ENCODE data around the gene GJA1. TPM values are rescaled to one million over a fixed set of nuclear protein-coding genes. Genes with fewer than 3 reads are reported as not detected.

Gene GJA1
- total and polyA plus RNA-seq, 2 donors (not counting 1 experiment from before 2014, with no cell fraction given) = 77.8 to 209 TPM

- H3K9ac ChIP-seq (ENCODE audit: insufficient read depth, low read length) = no peak overlapping the region
- no peaks in the 10 kb centered on the region for H3K4me1 ChIP-seq (ENCODE audit: control insufficient read depth, extremely low read depth, insufficient read depth, low read length)
- no peaks in the 10 kb centered on the region for H3K79me2 ChIP-seq (ENCODE audit: control insufficient read depth, insufficient read depth, low read length)
- H3K27me3 ChIP-seq (ENCODE audit: control insufficient read depth, insufficient read depth, low read length) = no peaks in the 10 kb centered on the region
- no peaks in the 10 kb centered on the region for H4K20me1 ChIP-seq (ENCODE audit: control insufficient read depth, extremely low read depth, insufficient read depth, low read length)
- H3K9me3 ChIP-seq (ENCODE audit: control insufficient read depth, insufficient read depth, low read depth, low read length) = no peaks in the 10 kb centered on the region
- no peak for TF ChIP-seq CTCF (conservative IDR thresholded peaks at IDR 0.05 in 1 of 2, IDR thresholded peaks at IDR 0.05 in 1 of 2; ENCODE audit: low read depth in 1 of 2, low read length in 2 of 2)
- no peak for TF ChIP-seq EZH2 (IDR thresholded peaks at IDR 0.05; ENCODE audit: low read length, missing control alignments)
- no peak overlapping the region for H3K4me3 ChIP-seq (replicated peaks in 1 of 4; ENCODE audit: control extremely low read depth in 1 of 4, insufficient read depth in 1 of 4, low read depth in 3 of 4, low read length in 4 of 4)
- no peak overlapping the region for H3K27ac ChIP-seq (ENCODE audit: insufficient read depth, low read length)
- no peak for DNase-seq (ENCODE audit: low read depth in 2 of 2)
- no peaks in the 10 kb centered on the region for H3K36me3 ChIP-seq (ENCODE audit: control insufficient read depth, insufficient read depth, low read length)
- H3K4me2 ChIP-seq (ENCODE audit: extremely low read depth, insufficient read depth, low read length) = no peak overlapping the region
- no peak overlapping the region for H2AFZ ChIP-seq (ENCODE audit: low read length)
Observed at GRCh38 chr6:121418346-121418745, 17.1 kb upstream of the GJA1 start.

GRCh38 chr6:121426686-121427085, 8.8 kb upstream of the GJA1 start:
- DNase-seq (ENCODE audit: low read depth in 2 of 2) = no peak
- TF ChIP-seq CTCF (conservative IDR thresholded peaks at IDR 0.05 in 1 of 2, IDR thresholded peaks at IDR 0.05 in 1 of 2; ENCODE audit: low read depth in 1 of 2, low read length in 2 of 2) (no peak), EZH2 (IDR thresholded peaks at IDR 0.05; ENCODE audit: low read length, missing control alignments) (no peak)
- H3K9me3 ChIP-seq (ENCODE audit: control insufficient read depth, insufficient read depth, low read depth, low read length) = no peaks in the 10 kb centered on the region
- no peak overlapping the region for H3K27ac ChIP-seq (ENCODE audit: insufficient read depth, low read length)
- H3K9ac ChIP-seq (ENCODE audit: insufficient read depth, low read length) = no peak overlapping the region
- no peaks in the 10 kb centered on the region for H3K79me2 ChIP-seq (ENCODE audit: control insufficient read depth, insufficient read depth, low read length)
- no peaks in the 10 kb centered on the region for H4K20me1 ChIP-seq (ENCODE audit: control insufficient read depth, extremely low read depth, insufficient read depth, low read length)
- no peaks in the 10 kb centered on the region for H3K36me3 ChIP-seq (ENCODE audit: control insufficient read depth, insufficient read depth, low read length)
- H3K4me1 ChIP-seq (ENCODE audit: control insufficient read depth, extremely low read depth, insufficient read depth, low read length) = no peaks in the 10 kb centered on the region
- H3K4me3 ChIP-seq (replicated peaks in 1 of 4; ENCODE audit: control extremely low read depth in 1 of 4, insufficient read depth in 1 of 4, low read depth in 3 of 4, low read length in 4 of 4) = no peak overlapping the region
- no peak overlapping the region for H2AFZ ChIP-seq (ENCODE audit: low read length)
- no peaks in the 10 kb centered on the region for H3K27me3 ChIP-seq (ENCODE audit: control insufficient read depth, insufficient read depth, low read length)
- H3K4me2 ChIP-seq (ENCODE audit: extremely low read depth, insufficient read depth, low read length) = no peak overlapping the region

GRCh38 chr6:121428872-121429756, 6.3 kb upstream of the GJA1 start:
- H3K27me3 ChIP-seq (ENCODE audit: control insufficient read depth, insufficient read depth, low read length) = no peaks in the 10 kb centered on the region
- no peak overlapping the region for H3K27ac ChIP-seq (ENCODE audit: insufficient read depth, low read length)
- no peaks in the 10 kb centered on the region for H3K9me3 ChIP-seq (ENCODE audit: control insufficient read depth, insufficient read depth, low read depth, low read length)
- H3K4me1 ChIP-seq (ENCODE audit: control insufficient read depth, extremely low read depth, insufficient read depth, low read length) = no peaks in the 10 kb centered on the region
- no peak overlapping the region for H3K9ac ChIP-seq (ENCODE audit: insufficient read depth, low read length)
- H3K79me2 ChIP-seq (ENCODE audit: control insufficient read depth, insufficient read depth, low read length) = no peaks in the 10 kb centered on the region
- no peak for TF ChIP-seq EZH2 (IDR thresholded peaks at IDR 0.05; ENCODE audit: low read length, missing control alignments)
- TF ChIP-seq CTCF (conservative IDR thresholded peaks at IDR 0.05 in 1 of 2, IDR thresholded peaks at IDR 0.05 in 1 of 2; ENCODE audit: low read depth in 1 of 2, low read length in 2 of 2) = no peak
- no peak overlapping the region for H3K4me2 ChIP-seq (ENCODE audit: extremely low read depth, insufficient read depth, low read length)
- H3K4me3 ChIP-seq (replicated peaks in 1 of 4; ENCODE audit: control extremely low read depth in 1 of 4, insufficient read depth in 1 of 4, low read depth in 3 of 4, low read length in 4 of 4) = no peak overlapping the region
- H3K36me3 ChIP-seq (ENCODE audit: control insufficient read depth, insufficient read depth, low read length) = no peaks in the 10 kb centered on the region
- DNase-seq (ENCODE audit: low read depth in 2 of 2) = no peak
- no peaks in the 10 kb centered on the region for H4K20me1 ChIP-seq (ENCODE audit: control insufficient read depth, extremely low read depth, insufficient read depth, low read length)
- no peak overlapping the region for H2AFZ ChIP-seq (ENCODE audit: low read length)
